Measurements from ENCODE around the gene ARRDC5. TPM values are rescaled to one million over a fixed set of nuclear protein-coding genes. Genes with fewer than 3 reads are reported as not detected.

Gene ARRDC5
- total and polyA plus RNA-seq, 2 of the 13 experiments (the other 11 are each of a cell fraction or from before 2014, with no cell fraction given), result not detected

- TF ChIP-seq ATF4 (CRISPR knock-in tag; IDR thresholded peaks at IDR 0.05) (no peak), ZNF224 (CRISPR knock-in tag; IDR thresholded peaks at IDR 0.05) (no peak), PHF5A (CRISPR knock-in tag; IDR thresholded peaks at IDR 0.05; ENCODE audit: low read depth, unreplicated experiment) (no peak), POLR2A (IDR thresholded peaks at IDR 0.05; ENCODE audit: insufficient read depth in 1 of 2, low read depth in 2 of 2, low read length in 2 of 2) (no peak), ETV5 (CRISPR knock-in tag; IDR thresholded peaks at IDR 0.05; ENCODE audit: borderline replicate concordance) (no peak), ZSCAN30 (CRISPR knock-in tag; IDR thresholded peaks at IDR 0.05) (no peak), IRX3 (CRISPR knock-in tag; IDR thresholded peaks at IDR 0.05; ENCODE audit: borderline replicate concordance, low read depth) (peak; percentile 58; the same call in 1 of the 2 replicates), TFDP2 (CRISPR knock-in tag; IDR thresholded peaks at IDR 0.05) (no peak), GZF1 (CRISPR knock-in tag; IDR thresholded peaks at IDR 0.05) (no peak), SRSF1 (optimal IDR thresholded peaks at IDR 0.05; ENCODE audit: low read depth, low read length) (peak; percentile 71), PRMT3 (CRISPR knock-in tag; IDR thresholded peaks at IDR 0.05; ENCODE audit: borderline replicate concordance, low read depth) (no peak), SAFB2 (CRISPR knock-in tag; IDR thresholded peaks at IDR 0.05; ENCODE audit: borderline replicate concordance, low read depth) (no peak), ATAD3A (CRISPR knock-in tag; IDR thresholded peaks at IDR 0.05) (no peak), THRA (CRISPR knock-in tag; IDR thresholded peaks at IDR 0.05; ENCODE audit: borderline replicate concordance) (peak; percentile 44; the same call in 1 of the 2 replicates), REPIN1 (CRISPR knock-in tag; IDR thresholded peaks at IDR 0.05; ENCODE audit: borderline replicate concordance, low read depth) (no peak)
- TF ChIP-seq, protein P1, sequence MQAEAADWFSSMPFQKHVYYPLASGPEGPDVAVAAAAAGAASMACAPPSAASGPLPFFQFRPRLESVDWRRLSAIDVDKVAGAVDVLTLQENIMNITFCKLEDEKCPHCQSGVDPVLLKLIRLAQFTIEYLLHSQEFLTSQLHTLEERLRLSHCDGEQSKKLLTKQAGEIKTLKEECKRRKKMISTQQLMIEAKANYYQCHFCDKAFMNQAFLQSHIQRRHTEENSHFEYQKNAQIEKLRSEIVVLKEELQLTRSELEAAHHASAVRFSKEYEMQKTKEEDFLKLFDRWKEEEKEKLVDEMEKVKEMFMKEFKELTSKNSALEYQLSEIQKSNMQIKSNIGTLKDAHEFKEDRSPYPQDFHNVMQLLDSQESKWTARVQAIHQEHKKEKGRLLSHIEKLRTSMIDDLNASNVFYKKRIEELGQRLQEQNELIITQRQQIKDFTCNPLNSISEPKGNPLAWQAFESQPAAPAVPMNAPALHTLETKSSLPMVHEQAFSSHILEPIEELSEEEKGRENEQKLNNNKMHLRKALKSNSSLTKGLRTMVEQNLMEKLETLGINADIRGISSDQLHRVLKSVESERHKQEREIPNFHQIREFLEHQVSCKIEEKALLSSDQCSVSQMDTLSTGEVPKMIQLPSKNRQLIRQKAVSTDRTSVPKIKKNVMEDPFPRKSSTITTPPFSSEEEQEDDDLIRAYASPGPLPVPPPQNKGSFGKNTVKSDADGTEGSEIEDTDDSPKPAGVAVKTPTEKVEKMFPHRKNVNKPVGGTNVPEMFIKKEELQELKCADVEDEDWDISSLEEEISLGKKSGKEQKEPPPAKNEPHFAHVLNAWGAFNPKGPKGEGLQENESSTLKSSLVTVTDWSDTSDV (CRISPR knock-in tag; IDR thresholded peaks at IDR 0.05), result 0 out of 2 replicates have a peak, but pooled peaks have one; percentile 39
- TF ChIP-seq, protein P2, sequence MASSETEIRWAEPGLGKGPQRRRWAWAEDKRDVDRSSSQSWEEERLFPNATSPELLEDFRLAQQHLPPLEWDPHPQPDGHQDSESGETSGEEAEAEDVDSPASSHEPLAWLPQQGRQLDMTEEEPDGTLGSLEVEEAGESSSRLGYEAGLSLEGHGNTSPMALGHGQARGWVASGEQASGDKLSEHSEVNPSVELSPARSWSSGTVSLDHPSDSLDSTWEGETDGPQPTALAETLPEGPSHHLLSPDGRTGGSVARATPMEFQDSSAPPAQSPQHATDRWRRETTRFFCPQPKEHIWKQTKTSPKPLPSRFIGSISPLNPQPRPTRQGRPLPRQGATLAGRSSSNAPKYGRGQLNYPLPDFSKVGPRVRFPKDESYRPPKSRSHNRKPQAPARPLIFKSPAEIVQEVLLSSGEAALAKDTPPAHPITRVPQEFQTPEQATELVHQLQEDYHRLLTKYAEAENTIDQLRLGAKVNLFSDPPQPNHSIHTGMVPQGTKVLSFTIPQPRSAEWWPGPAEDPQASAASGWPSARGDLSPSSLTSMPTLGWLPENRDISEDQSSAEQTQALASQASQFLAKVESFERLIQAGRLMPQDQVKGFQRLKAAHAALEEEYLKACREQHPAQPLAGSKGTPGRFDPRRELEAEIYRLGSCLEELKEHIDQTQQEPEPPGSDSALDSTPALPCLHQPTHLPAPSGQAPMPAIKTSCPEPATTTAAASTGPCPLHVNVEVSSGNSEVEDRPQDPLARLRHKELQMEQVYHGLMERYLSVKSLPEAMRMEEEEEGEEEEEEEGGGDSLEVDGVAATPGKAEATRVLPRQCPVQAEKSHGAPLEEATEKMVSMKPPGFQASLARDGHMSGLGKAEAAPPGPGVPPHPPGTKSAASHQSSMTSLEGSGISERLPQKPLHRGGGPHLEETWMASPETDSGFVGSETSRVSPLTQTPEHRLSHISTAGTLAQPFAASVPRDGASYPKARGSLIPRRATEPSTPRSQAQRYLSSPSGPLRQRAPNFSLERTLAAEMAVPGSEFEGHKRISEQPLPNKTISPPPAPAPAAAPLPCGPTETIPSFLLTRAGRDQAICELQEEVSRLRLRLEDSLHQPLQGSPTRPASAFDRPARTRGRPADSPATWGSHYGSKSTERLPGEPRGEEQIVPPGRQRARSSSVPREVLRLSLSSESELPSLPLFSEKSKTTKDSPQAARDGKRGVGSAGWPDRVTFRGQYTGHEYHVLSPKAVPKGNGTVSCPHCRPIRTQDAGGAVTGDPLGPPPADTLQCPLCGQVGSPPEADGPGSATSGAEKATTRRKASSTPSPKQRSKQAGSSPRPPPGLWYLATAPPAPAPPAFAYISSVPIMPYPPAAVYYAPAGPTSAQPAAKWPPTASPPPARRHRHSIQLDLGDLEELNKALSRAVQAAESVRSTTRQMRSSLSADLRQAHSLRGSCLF (CRISPR knock-in tag; IDR thresholded peaks at IDR 0.05; ENCODE audit: borderline replicate concordance), result no peak
These were observed 35.9 kb downstream of the ARRDC5 start (continued) for GRCh38 chr19:4866595-4867424.
